HepG2 (cell line): ENCODE data around the gene CLVS2. TPM values are rescaled to one million over a fixed set of nuclear protein-coding genes. Genes with fewer than 3 reads are reported as not detected.

Experiments used
- ATAC-seq: fragments of 200-7000 bp; cut with Tn5 transposase; 3 replicates; pipeline ENCODE4 v1.9.1; 2020; ENCODE audit warnings: mild to moderate bottlenecking, moderate library complexity
- Bru-seq: library from RNA; stranded (reverse); fragments of 400-500 nt; gene quantifications from one replicate; lab custom pipeline; 2021; lab: Mats Ljungman, UMichigan
- BruChase-seq, 2 experiments: library from RNA; stranded (reverse); fragments of 400-500 nt; gene quantifications; one replicate each; lab custom pipeline; 2021; lab: Mats Ljungman, UMichigan
- BruUV-seq: library from RNA; stranded (reverse); fragments of 400-500 nt; replicated peaks from 2 replicates; lab custom pipeline; 2021; lab: Mats Ljungman, UMichigan
- CTCF ChIA-PET: fragments of 300-600 bp; formaldehyde crosslinking; extraction: SDS; loops from one replicate; lab custom pipeline; 2021; ENCODE audit warnings: low total read pairs, inconsistent platforms, low intra/inter-chr PET ratio; lab: Yijun Ruan, JAX
- POLR2A ChIA-PET: fragments of 350-600 bp; sonication (Branson Sonifier 250); formaldehyde crosslinking; loops from one replicate; lab custom pipeline; 2020; ENCODE audit warnings: antibody characterized with exemption, inconsistent platforms; lab: Yijun Ruan, JAX
- DNase-seq: peaks from one replicate; pipeline ENCODE4 v3.0.0-alpha.2; 2015; ENCODE audit warnings: low spot score
- FAIRE-seq: peaks from 3 replicates; lab custom pipeline; 2011; peaks lifted over from hg19 to GRCh38; lab: Jason Lieb, UNC
- H2AFZ ChIP-seq: one replicate; pipeline ENCODE4 v1.6.1; 2011; ENCODE audit warnings: low read length, inconsistent platforms
- H3K27ac ChIP-seq: fragments of 300-600 bp; 3 replicates; pipeline ENCODE4 v1.8.0; 2011; ENCODE audit warnings: mixed run types, mild to moderate bottlenecking, mixed read lengths, low read length, inconsistent platforms; ENCODE audit not compliant: insufficient read depth; ENCODE audit errors: extremely low read length
- H3K27me3 ChIP-seq, 2 experiments: fragments of 200-600 bp in 1 of 2; 2 replicates in 1 of 2; 3 replicates in 1 of 2; pipeline versions ENCODE4 v1.6.0 to v1.8.0; 2011; ENCODE audit warnings: low read length in 2 of 2, mild to moderate bottlenecking in 2 of 2, moderate library complexity in 2 of 2, inconsistent platforms in 1 of 2; ENCODE audit not compliant: insufficient read depth in 2 of 2, control insufficient read depth in 1 of 2
- H3K36me3 ChIP-seq, 2 experiments: fragments of 200-600 bp in 1 of 2; replicated peaks in 1 of 2; 2 replicates in 1 of 2; 3 replicates in 1 of 2; pipeline versions ENCODE4 v1.5.1 to v1.8.0; 2011; ENCODE audit warnings: low read length in 2 of 2, inconsistent platforms in 1 of 2; ENCODE audit not compliant: insufficient read depth in 2 of 2, control insufficient read depth in 1 of 2
- H3K4me1 ChIP-seq: 2 replicates; pipeline ENCODE4 v1.5.1; 2012; ENCODE audit warnings: low read length, inconsistent platforms; ENCODE audit not compliant: insufficient read depth
- H3K4me2 ChIP-seq: 2 replicates; pipeline ENCODE4 v1.6.0; 2011; ENCODE audit warnings: low read depth, low read length, inconsistent platforms
- H3K4me3 ChIP-seq, 3 experiments: fragments of 200-600 bp in 1 of 3; sonication (generic), shearing (Covaris generic) in 1 of 3; replicated peaks in 1 of 3; 2 replicates each; pipeline ENCODE4 v1.5.1; 2011 to 2016; ENCODE audit warnings: low read length in 3 of 3, inconsistent platforms in 2 of 3, low read depth in 2 of 3, mild to moderate bottlenecking in 2 of 3, control low read depth in 1 of 3, mixed read lengths in 1 of 3; ENCODE audit not compliant: insufficient read depth in 1 of 3
- H3K79me2 ChIP-seq: one replicate; pipeline ENCODE4 v1.6.1; 2011; ENCODE audit warnings: low read length, inconsistent platforms; ENCODE audit not compliant: insufficient read depth
- H3K9ac ChIP-seq: 2 replicates; pipeline ENCODE4 v1.6.0; 2011; ENCODE audit warnings: mild to moderate bottlenecking, low read depth, low read length, inconsistent platforms; ENCODE audit not compliant: insufficient read depth
- H3K9me3 ChIP-seq: 2 replicates; pipeline ENCODE4 v1.5.1; 2012; ENCODE audit warnings: mild to moderate bottlenecking, low read length
- H4K20me1 ChIP-seq: 2 replicates; pipeline ENCODE4 v1.6.0; 2011; ENCODE audit warnings: inconsistent platforms, mild to moderate bottlenecking, low read length, moderate library complexity; ENCODE audit not compliant: insufficient read depth
- ZNF263 ChIP-seq: sonication (generic); formaldehyde crosslinking; IDR thresholded peaks from 2 replicates; pipeline ENCODE4 v1.4.0; 2020; ENCODE audit warnings: missing genetic modification reagents
- ZNF354B ChIP-seq: sonication (generic); formaldehyde crosslinking; IDR thresholded peaks from 2 replicates; pipeline ENCODE4 v1.8.0; 2022; ENCODE audit warnings: mild to moderate bottlenecking, missing genetic modification reagents
- WGBS: methylation state at CpG from one replicate; pipeline ENCODE4 v1.1.6; 2017; ENCODE audit warnings: low lambda C conversion rate; 5-methylcytosine and 5-hydroxymethylcytosine counted together
- in situ Hi-C: cut with HindIII; loops from 2 replicates; pipeline ENCODE4 v1.10.0; 2017; ENCODE audit warnings: low pct_unique_long_range_greater_than_20kb; ENCODE audit not compliant: extremely low pct_ligation_motif_present
- intact Hi-C: fragments of 100-400 bp; cut with micrococcal nuclease; formaldehyde crosslinking; loops from one replicate; pipeline ENCODE4 v1.10.0; 2022; ENCODE audit not compliant: unreplicated experiment
- long read RNA-seq, 2 experiments: library from RNA in 1 of 2; library from polyadenylated mRNA in 1 of 2; stranded (forward) in 1 of 2; unstranded in 1 of 2; transcript quantifications; one replicate each; pipeline ENCODE4 v2.0.0, GENCODE V29; 2019 to 2022
- polyA minus RNA-seq, 3 experiments: library from RNA; depleted of rRNA, polyadenylated mRNA; stranded (reverse); fragments of >200 nt; gene quantifications; 2 replicates each; pipeline ENCODE4 v1.2.3, GENCODE V29; 2011; ENCODE audit warnings: low replicate concordance in 1 of 3
- polyA plus RNA-seq, 8 experiments: library from polyadenylated mRNA; depleted of rRNA in 3 of 8; stranded (reverse) in 7 of 8; unstranded in 1 of 8; fragments of >200 nt; fragmentation: Illumina TruSeq in 4 of 8; extraction: Trizol in 4 of 8; gene quantifications; 2 replicates each; pipeline versions ENCODE4 v1.2.1 to v1.2.3, GENCODE V29; 2011 to 2016; ENCODE audit warnings: low read depth in 4 of 8, missing spikeins in 1 of 8, mixed read lengths in 1 of 8; ENCODE audit not compliant: insufficient read depth in 1 of 8
- total RNA-seq, 5 experiments: library from RNA; depleted of rRNA; stranded (reverse); fragments of >200 nt; fragmentation: Illumina TruSeq; extraction: Trizol; gene quantifications; 2 replicates each; pipeline ENCODE4 v1.2.3, GENCODE V29; 2016; ENCODE audit warnings: low read depth in 1 of 5

Gene CLVS2
- total RNA-seq (2016; rRNA removed; fragmentation: Illumina TruSeq; extraction: Trizol), result not detected in 2 replicates
- not detected in 2 replicates for total RNA-seq (2016; cell fraction: cytosol; rRNA removed; fragmentation: Illumina TruSeq; extraction: Trizol; ENCODE audit: low read depth)
- total RNA-seq (2016; cell fraction: insoluble cytoplasmic fraction; rRNA removed; fragmentation: Illumina TruSeq; extraction: Trizol), result not detected in 2 replicates
- total RNA-seq (2016; cell fraction: membrane; rRNA removed; fragmentation: Illumina TruSeq; extraction: Trizol), result not detected in 2 replicates
- total RNA-seq (2016; cell fraction: nucleus; rRNA removed; fragmentation: Illumina TruSeq; extraction: Trizol), result not detected in 2 replicates
- not detected in 2 replicates for polyA plus RNA-seq (2011; rRNA removed)
- not detected in 2 replicates for polyA plus RNA-seq (2011; cell fraction: cytosol; rRNA removed)
- not detected in 2 replicates for polyA plus RNA-seq (2011; cell fraction: nucleus; rRNA removed)
- polyA plus RNA-seq (2012), result not detected in 2 replicates
- not detected in 2 replicates for polyA plus RNA-seq (2016; cell fraction: cytosol; fragmentation: Illumina TruSeq; extraction: Trizol; ENCODE audit: low read depth)
- not detected in 2 replicates for polyA plus RNA-seq (2016; cell fraction: insoluble cytoplasmic fraction; fragmentation: Illumina TruSeq; extraction: Trizol; ENCODE audit: low read depth)
- not detected in 2 replicates for polyA plus RNA-seq (2016; cell fraction: membrane; fragmentation: Illumina TruSeq; extraction: Trizol; ENCODE audit: low read depth)
- polyA plus RNA-seq (2016; cell fraction: nucleus; fragmentation: Illumina TruSeq; extraction: Trizol; ENCODE audit: insufficient read depth, low read depth), result not detected in 2 replicates
- not detected in 2 replicates for polyA minus RNA-seq (2011; rRNA and poly(A)+ RNA removed; ENCODE audit: low replicate concordance)
- not detected in 2 replicates for polyA minus RNA-seq (2011; cell fraction: cytosol; rRNA and poly(A)+ RNA removed)
- polyA minus RNA-seq (2011; cell fraction: nucleus; rRNA and poly(A)+ RNA removed), result not detected in 2 replicates
- Bru-seq, nascent RNA, result percentile 3 among the genes with signal in this experiment
- percentile 3 among the genes with signal in this experiment for BruChase-seq, experiment 1, labeled RNA remaining after a 6-hour chase
- BruChase-seq, experiment 2, labeled RNA remaining after a 2-hour chase, result percentile 1 among the genes with signal in this experiment
- long read RNA-seq, experiment 1, result 0 reads
- long read RNA-seq, experiment 2, result 0 reads

GRCh38 chr6:122995921-122996793, at the start of gene CLVS2:
Gene CLVS2 (plus strand): TSS chr6:122996235. CDS start chr6:122997778, 1,543 bp downstream.
- H3K9ac ChIP-seq, result no peak within 1 kb of the TSS
- 0 out of 2 replicates have a peak within 1 kb of the TSS, but pooled peaks have one; percentile 10 for H3K4me2 ChIP-seq
- H3K79me2 ChIP-seq, result no peaks in the 10 kb centered on the region
- CTCF ChIA-PET, result no interaction called here
- no peak for DNase-seq
- 25% methylated on average over 39 of the region's 75 CpGs for WGBS
- no peaks in the 10 kb centered on the region for H3K36me3 ChIP-seq
- TF ChIP-seq ZNF354B (CRISPR knock-in tag), result no peak
- TF ChIP-seq ZNF263, result 0 out of 2 replicates have a peak, but pooled peaks have one; percentile 15
- TF ChIP-seq, all 625 proteins: peak for 1
- intact Hi-C loops (no loop called here), in situ Hi-C loops (no loop called here)
- ATAC-seq (peak; percentile 81), FAIRE-seq (no peak)
- no TSS peak for BruUV-seq
- no peak within 1 kb of the TSS for H3K27ac ChIP-seq
- peaks cover 3 to 9% of the 10 kb centered on the region in 2 experiments for H3K27me3 ChIP-seq
- H3K4me3 ChIP-seq, result no peak within 1 kb of the TSS; a peak in 1 of 6 replicates
- no peaks in the 10 kb centered on the region for H4K20me1 ChIP-seq
- H3K4me1 ChIP-seq, result no peaks in the 10 kb centered on the region
- no peak within 1 kb of the TSS for H2AFZ ChIP-seq
- POLR2A ChIA-PET, result no interaction called here
- H3K9me3 ChIP-seq, result no peaks in the 10 kb centered on the region
